Measurements from ENCODE around the gene SLC29A3. TPM values are rescaled to one million over a fixed set of nuclear protein-coding genes. Genes with fewer than 3 reads are reported as not detected.

Gene SLC29A3
- polyA plus RNA-seq, 1 donor (not counting 4 experiments of a cell fraction or from before 2014, with no cell fraction given): 0.52 TPM

DNA sequence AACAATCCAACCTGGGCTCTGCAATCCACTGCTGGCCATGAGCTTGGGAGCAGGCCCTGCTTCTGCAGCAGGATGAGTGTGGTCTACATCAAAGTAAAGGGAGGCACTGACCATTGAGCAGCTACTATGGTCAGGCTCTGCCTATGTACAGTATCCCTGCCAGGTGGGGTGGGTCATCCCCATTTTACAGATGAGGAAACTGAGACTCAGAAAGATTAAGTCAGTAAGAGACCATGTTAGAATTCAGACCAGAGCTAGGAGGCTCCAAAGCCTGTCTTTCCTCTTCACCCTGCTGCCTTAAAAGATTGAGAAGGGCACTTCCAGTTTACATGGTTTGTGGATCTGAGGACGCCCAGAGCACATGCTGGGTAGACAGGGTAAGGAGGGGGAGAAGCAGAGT is 50.5 kb downstream of the SLC29A3 start:
- DNase-seq (ENCODE audit: low read depth, low spot score) (no peak), FAIRE-seq (no peak)
- Histone ChIP-seq H3K27me3 (ENCODE audit: control insufficient read depth, extremely low read depth, insufficient read depth, low read length) (peaks cover 15% of the 10 kb centered on the region), H3K9ac (ENCODE audit: control insufficient read depth, extremely low read depth, insufficient read depth, low read length) (no peak overlapping the region), H3K4me1 (ENCODE audit: control insufficient read depth, extremely low read depth, insufficient read depth, low read length) (peaks cover 1% of the 10 kb centered on the region), H3K4me2 (ENCODE audit: control insufficient read depth, extremely low read depth, insufficient read depth, low read depth, low read length) (no peak overlapping the region), H3K9me1 (ENCODE audit: control insufficient read depth, extremely low read depth, insufficient read depth, low read length) (no peaks in the 10 kb centered on the region), H2AFZ (ENCODE audit: control insufficient read depth, low read length) (no peak overlapping the region), H3K79me2 (ENCODE audit: control insufficient read depth, insufficient read depth, low read length) (no peaks in the 10 kb centered on the region), H3K4me3 (ENCODE audit: control insufficient read depth in 2 of 3, extremely low read depth in 1 of 3, insufficient read depth in 2 of 3, low read depth in 1 of 3, low read length in 3 of 3) (no peak overlapping the region), H3K9me3 (ENCODE audit: control insufficient read depth, low read depth, low read length) (no peaks in the 10 kb centered on the region), H4K20me1 (ENCODE audit: control insufficient read depth, extremely low read depth, insufficient read depth, low read length) (no peaks in the 10 kb centered on the region), H3K36me3 (ENCODE audit: control insufficient read depth in 2 of 2, extremely low read depth in 1 of 2, insufficient read depth in 2 of 2, low read length in 2 of 2) (no peaks in the 10 kb centered on the region), H3K27ac (ENCODE audit: control insufficient read depth, insufficient read depth, low read length) (no peak overlapping the region)
- TF ChIP-seq, protein P1, sequence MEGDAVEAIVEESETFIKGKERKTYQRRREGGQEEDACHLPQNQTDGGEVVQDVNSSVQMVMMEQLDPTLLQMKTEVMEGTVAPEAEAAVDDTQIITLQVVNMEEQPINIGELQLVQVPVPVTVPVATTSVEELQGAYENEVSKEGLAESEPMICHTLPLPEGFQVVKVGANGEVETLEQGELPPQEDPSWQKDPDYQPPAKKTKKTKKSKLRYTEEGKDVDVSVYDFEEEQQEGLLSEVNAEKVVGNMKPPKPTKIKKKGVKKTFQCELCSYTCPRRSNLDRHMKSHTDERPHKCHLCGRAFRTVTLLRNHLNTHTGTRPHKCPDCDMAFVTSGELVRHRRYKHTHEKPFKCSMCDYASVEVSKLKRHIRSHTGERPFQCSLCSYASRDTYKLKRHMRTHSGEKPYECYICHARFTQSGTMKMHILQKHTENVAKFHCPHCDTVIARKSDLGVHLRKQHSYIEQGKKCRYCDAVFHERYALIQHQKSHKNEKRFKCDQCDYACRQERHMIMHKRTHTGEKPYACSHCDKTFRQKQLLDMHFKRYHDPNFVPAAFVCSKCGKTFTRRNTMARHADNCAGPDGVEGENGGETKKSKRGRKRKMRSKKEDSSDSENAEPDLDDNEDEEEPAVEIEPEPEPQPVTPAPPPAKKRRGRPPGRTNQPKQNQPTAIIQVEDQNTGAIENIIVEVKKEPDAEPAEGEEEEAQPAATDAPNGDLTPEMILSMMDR (optimal IDR thresholded peaks at IDR 0.05 in 1 of 3, IDR thresholded peaks at IDR 0.05 in 1 of 3, conservative IDR thresholded peaks at IDR 0.05 in 1 of 3; ENCODE audit: extremely low read depth in 1 of 3, insufficient read depth in 2 of 3, low read length in 3 of 3): no peak
- TF ChIP-seq EZH2 (IDR thresholded peaks at IDR 0.05; ENCODE audit: low read length): no peak
- dilution Hi-C loops (cut with MboI; ENCODE audit: extremely low pct_ligation_motif_present, low sequenced_read_pairs): no loop called here

DNA sequence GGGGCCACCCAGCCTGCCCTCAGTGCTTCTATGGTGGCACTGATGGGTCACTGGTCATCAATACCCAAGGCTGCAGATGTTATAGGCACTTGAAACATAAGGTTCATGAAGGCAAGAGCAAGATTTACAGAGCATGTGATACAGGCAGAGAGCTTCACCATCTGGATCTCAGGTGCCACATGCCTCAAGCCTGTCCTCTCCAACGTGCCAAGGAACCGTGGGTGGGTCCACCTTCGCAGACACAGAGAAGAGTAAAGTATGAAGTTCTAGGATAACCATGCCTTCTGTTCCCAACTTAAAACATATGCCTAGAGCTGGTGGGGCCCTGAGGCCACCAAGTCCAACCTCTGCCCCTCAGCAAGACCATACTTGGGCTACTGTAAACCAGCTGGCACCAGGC is 51.0 kb downstream of the SLC29A3 start:
- no peaks in the 10 kb centered on the region for H3K36me3 ChIP-seq (ENCODE audit: control insufficient read depth in 2 of 2, extremely low read depth in 1 of 2, insufficient read depth in 2 of 2, low read length in 2 of 2)
- no peaks in the 10 kb centered on the region for H3K9me1 ChIP-seq (ENCODE audit: control insufficient read depth, extremely low read depth, insufficient read depth, low read length)
- TF ChIP-seq EZH2 (IDR thresholded peaks at IDR 0.05; ENCODE audit: low read length): no peak
- TF ChIP-seq, protein P1 (optimal IDR thresholded peaks at IDR 0.05 in 1 of 3, IDR thresholded peaks at IDR 0.05 in 1 of 3, conservative IDR thresholded peaks at IDR 0.05 in 1 of 3; ENCODE audit: extremely low read depth in 1 of 3, insufficient read depth in 2 of 3, low read length in 3 of 3): no peak
- no peak overlapping the region for H3K4me3 ChIP-seq (ENCODE audit: control insufficient read depth in 2 of 3, extremely low read depth in 1 of 3, insufficient read depth in 2 of 3, low read depth in 1 of 3, low read length in 3 of 3)
- H3K27me3 ChIP-seq (ENCODE audit: control insufficient read depth, extremely low read depth, insufficient read depth, low read length): peaks cover 17% of the 10 kb centered on the region
- H3K4me2 ChIP-seq (ENCODE audit: control insufficient read depth, extremely low read depth, insufficient read depth, low read depth, low read length): no peak overlapping the region
- dilution Hi-C loops (cut with MboI; ENCODE audit: extremely low pct_ligation_motif_present, low sequenced_read_pairs): no loop called here
- no peaks in the 10 kb centered on the region for H3K79me2 ChIP-seq (ENCODE audit: control insufficient read depth, insufficient read depth, low read length)
- no peak overlapping the region for H3K27ac ChIP-seq (ENCODE audit: control insufficient read depth, insufficient read depth, low read length)
- no peak for DNase-seq (ENCODE audit: low read depth, low spot score)
- no peak overlapping the region for H3K9ac ChIP-seq (ENCODE audit: control insufficient read depth, extremely low read depth, insufficient read depth, low read length)
- H3K4me1 ChIP-seq (ENCODE audit: control insufficient read depth, extremely low read depth, insufficient read depth, low read length): no peaks in the 10 kb centered on the region
- no peaks in the 10 kb centered on the region for H3K9me3 ChIP-seq (ENCODE audit: control insufficient read depth, low read depth, low read length)
- no peak for FAIRE-seq
- H2AFZ ChIP-seq (ENCODE audit: control insufficient read depth, low read length): no peak overlapping the region
- no peaks in the 10 kb centered on the region for H4K20me1 ChIP-seq (ENCODE audit: control insufficient read depth, extremely low read depth, insufficient read depth, low read length)
